HepG2 (cell line): ENCODE data around the gene KRT81.
"Not testable (repeated sequence)": the region's sequence is repeated elsewhere in the genome, so short reads cannot be mapped to it uniquely, and the experiment has no call there.

ENCODE experiments used
- ARID3A ChIP-seq: IDR thresholded peaks from 2 replicates; pipeline ENCODE4 v1.6.1; 2012; ENCODE audit warnings: low read depth, low read length, improper control_type of control experiment
- ATM ChIP-seq: fragments of 450-650 bp; IDR thresholded peaks from 2 replicates; pipeline ENCODE4 v1.7.1; 2017; ENCODE audit warnings: mild to moderate bottlenecking, borderline replicate concordance
- CTCF ChIP-seq: sonication (generic); formaldehyde crosslinking; IDR thresholded peaks from 2 replicates; pipeline ENCODE4 v1.5.0; 2020; ENCODE audit warnings: mild to moderate bottlenecking, missing genetic modification reagents, moderate library complexity
- HCFC1 ChIP-seq: fragments of 150-350 bp; IDR thresholded peaks from 2 replicates; pipeline ENCODE4 v1.6.1; 2014; ENCODE audit warnings: low read depth, low read length
- POLR2AphosphoS5 ChIP-seq: IDR thresholded peaks from 2 replicates; pipeline ENCODE4 v1.6.1; 2012; ENCODE audit warnings: low read depth, low read length
- RAD51 ChIP-seq: fragments of 450-650 bp; IDR thresholded peaks from 2 replicates; pipeline ENCODE4 v1.6.1; 2016; ENCODE audit warnings: borderline replicate concordance
- RBM22 ChIP-seq: fragments of 200-400 bp; formaldehyde crosslinking; optimal IDR thresholded peaks from 2 replicates; pipeline ENCODE3; 2017; ENCODE audit warnings: mild to moderate bottlenecking, low read length, moderate library complexity
- ZBTB40 ChIP-seq, 2 experiments: fragments of 450-650 bp in 1 of 2; sonication (generic) in 1 of 2; formaldehyde crosslinking in 1 of 2; IDR thresholded peaks; 2 replicates each; pipeline versions ENCODE4 v1.6.1 to v1.8.0; 2016 to 2022; ENCODE audit warnings: antibody characterized with exemption in 1 of 2, mild to moderate bottlenecking in 1 of 2, missing genetic modification reagents in 1 of 2
- ZC3H13 ChIP-seq: sonication (generic); formaldehyde crosslinking; IDR thresholded peaks from 2 replicates; pipeline ENCODE4 v1.8.1; 2023; ENCODE audit warnings: mild to moderate bottlenecking, missing genetic modification reagents, moderate library complexity
- ZFP41 ChIP-seq: sonication (generic); formaldehyde crosslinking; IDR thresholded peaks from 2 replicates; pipeline ENCODE4 v1.4.0; 2020; ENCODE audit warnings: mild to moderate bottlenecking, missing genetic modification reagents, borderline replicate concordance
- ZNF235 ChIP-seq: sonication (generic); formaldehyde crosslinking; IDR thresholded peaks from 2 replicates; pipeline ENCODE4 v1.8.1; 2023; ENCODE audit warnings: mild to moderate bottlenecking, missing genetic modification reagents, borderline replicate concordance
- ZNF670 ChIP-seq: sonication (generic); formaldehyde crosslinking; IDR thresholded peaks from 2 replicates; pipeline ENCODE4 v1.8.0; 2022; ENCODE audit warnings: mild to moderate bottlenecking, missing genetic modification reagents, borderline replicate concordance
- ZNF784 ChIP-seq: sonication (generic); formaldehyde crosslinking; IDR thresholded peaks from 2 replicates; pipeline ENCODE4 v1.5.1; 2020; ENCODE audit warnings: missing genetic modification reagents, mild to moderate bottlenecking, borderline replicate concordance

- not testable (repeated sequence) for TF ChIP-seq CTCF (CRISPR knock-in tag); RBM22; ZC3H13 (CRISPR knock-in tag); RAD51; POLR2AphosphoS5; ARID3A; ATM; ZBTB40 (IDR thresholded peaks at IDR 0.05); ZBTB40 (CRISPR knock-in tag; IDR thresholded peaks at IDR 0.05); HCFC1; ZFP41 (CRISPR knock-in tag); ZNF670 (CRISPR knock-in tag); ZNF235 (CRISPR knock-in tag); ZNF784
These were observed 11.0 kb upstream of the KRT81 start for GRCh38 chr12:52302242-52302914.
